GM18873 (cell line): ENCODE data around the gene GPR68.
"Not testable (repeated sequence)": the region's sequence is repeated elsewhere in the genome, so short reads cannot be mapped to it uniquely, and the experiment has no call there.

Experiments used
- ATAC-seq: cut with Tn5 transposase; IDR thresholded peaks from one replicate; pipeline ENCODE4 v1.9.1; 2021; ENCODE audit warnings: mild to moderate bottlenecking, moderate library complexity, moderate number of reproducible peaks; ENCODE audit not compliant: unreplicated experiment, low FRiP score

GPR68 gene

GRCh38 chr14:91202234-91202974 is 42.1 kb downstream of the GPR68 start:
- no peak for ATAC-seq

- not testable (repeated sequence) for ATAC-seq
These were observed 43.7 kb downstream of the GPR68 start for GRCh38 chr14:91200802-91201201.

GRCh38 chr14:91197631-91198030 is 46.9 kb downstream of the GPR68 start:
- ATAC-seq: no peak

- ATAC-seq: no peak
These were observed 48.6 kb downstream of the GPR68 start for GRCh38 chr14:91195881-91196280.

- ATAC-seq: no peak
These were observed 51.4 kb downstream of the GPR68 start for GRCh38 chr14:91193069-91193468.

- ATAC-seq: no peak
These were observed 53.7 kb downstream of the GPR68 start for GRCh38 chr14:91190853-91191252.

- no peak for ATAC-seq
These were observed 57.2 kb downstream of the GPR68 start for GRCh38 chr14:91187271-91187670.

GRCh38 chr14:91186515-91187066 is 57.9 kb downstream of the GPR68 start:
- no peak for ATAC-seq

- ATAC-seq: no peak
These were observed 58.8 kb downstream of the GPR68 start for GRCh38 chr14:91185721-91186120.

- ATAC-seq: no peak
These were observed 59.9 kb downstream of the GPR68 start for GRCh38 chr14:91184559-91184958.

GRCh38 chr14:91182753-91183152 is 61.8 kb downstream of the GPR68 start:
- ATAC-seq: not testable (repeated sequence)
